ENCODE data around the gene RYR1.

DNA sequence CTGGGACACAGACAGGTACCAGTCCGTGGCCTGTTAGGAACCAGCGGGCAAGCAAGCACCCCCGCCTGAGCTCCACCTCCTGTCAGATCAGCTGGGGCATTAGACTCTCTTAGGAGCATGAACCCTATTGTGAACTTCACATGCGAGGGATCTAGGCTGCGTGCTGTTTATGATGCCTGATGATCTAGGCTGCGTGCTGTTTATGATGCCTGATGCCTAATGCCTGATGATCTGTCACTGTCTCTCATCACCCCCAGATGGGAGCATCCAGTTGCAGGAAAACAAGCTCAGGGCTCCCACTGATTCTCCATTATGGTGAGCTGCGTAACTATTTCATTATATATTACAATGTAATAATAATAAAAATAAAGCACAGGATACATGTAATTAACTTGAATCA, 11.1 kb upstream of the RYR1 start:
- TF ChIP-seq SIN3A (IDR thresholded peaks at IDR 0.05; ENCODE audit: borderline replicate concordance, insufficient read depth, low read depth, low read length) (no peak), POLR2AphosphoS5 (IDR thresholded peaks at IDR 0.05; ENCODE audit: low read depth, low read length) (no peak), TCF7L2 (IDR thresholded peaks at IDR 0.05; ENCODE audit: low read depth, low read length) (no peak)
- TF ChIP-seq, protein P1, sequence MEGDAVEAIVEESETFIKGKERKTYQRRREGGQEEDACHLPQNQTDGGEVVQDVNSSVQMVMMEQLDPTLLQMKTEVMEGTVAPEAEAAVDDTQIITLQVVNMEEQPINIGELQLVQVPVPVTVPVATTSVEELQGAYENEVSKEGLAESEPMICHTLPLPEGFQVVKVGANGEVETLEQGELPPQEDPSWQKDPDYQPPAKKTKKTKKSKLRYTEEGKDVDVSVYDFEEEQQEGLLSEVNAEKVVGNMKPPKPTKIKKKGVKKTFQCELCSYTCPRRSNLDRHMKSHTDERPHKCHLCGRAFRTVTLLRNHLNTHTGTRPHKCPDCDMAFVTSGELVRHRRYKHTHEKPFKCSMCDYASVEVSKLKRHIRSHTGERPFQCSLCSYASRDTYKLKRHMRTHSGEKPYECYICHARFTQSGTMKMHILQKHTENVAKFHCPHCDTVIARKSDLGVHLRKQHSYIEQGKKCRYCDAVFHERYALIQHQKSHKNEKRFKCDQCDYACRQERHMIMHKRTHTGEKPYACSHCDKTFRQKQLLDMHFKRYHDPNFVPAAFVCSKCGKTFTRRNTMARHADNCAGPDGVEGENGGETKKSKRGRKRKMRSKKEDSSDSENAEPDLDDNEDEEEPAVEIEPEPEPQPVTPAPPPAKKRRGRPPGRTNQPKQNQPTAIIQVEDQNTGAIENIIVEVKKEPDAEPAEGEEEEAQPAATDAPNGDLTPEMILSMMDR (IDR thresholded peaks at IDR 0.05): no peak
- TF ChIP-seq, protein P2, sequence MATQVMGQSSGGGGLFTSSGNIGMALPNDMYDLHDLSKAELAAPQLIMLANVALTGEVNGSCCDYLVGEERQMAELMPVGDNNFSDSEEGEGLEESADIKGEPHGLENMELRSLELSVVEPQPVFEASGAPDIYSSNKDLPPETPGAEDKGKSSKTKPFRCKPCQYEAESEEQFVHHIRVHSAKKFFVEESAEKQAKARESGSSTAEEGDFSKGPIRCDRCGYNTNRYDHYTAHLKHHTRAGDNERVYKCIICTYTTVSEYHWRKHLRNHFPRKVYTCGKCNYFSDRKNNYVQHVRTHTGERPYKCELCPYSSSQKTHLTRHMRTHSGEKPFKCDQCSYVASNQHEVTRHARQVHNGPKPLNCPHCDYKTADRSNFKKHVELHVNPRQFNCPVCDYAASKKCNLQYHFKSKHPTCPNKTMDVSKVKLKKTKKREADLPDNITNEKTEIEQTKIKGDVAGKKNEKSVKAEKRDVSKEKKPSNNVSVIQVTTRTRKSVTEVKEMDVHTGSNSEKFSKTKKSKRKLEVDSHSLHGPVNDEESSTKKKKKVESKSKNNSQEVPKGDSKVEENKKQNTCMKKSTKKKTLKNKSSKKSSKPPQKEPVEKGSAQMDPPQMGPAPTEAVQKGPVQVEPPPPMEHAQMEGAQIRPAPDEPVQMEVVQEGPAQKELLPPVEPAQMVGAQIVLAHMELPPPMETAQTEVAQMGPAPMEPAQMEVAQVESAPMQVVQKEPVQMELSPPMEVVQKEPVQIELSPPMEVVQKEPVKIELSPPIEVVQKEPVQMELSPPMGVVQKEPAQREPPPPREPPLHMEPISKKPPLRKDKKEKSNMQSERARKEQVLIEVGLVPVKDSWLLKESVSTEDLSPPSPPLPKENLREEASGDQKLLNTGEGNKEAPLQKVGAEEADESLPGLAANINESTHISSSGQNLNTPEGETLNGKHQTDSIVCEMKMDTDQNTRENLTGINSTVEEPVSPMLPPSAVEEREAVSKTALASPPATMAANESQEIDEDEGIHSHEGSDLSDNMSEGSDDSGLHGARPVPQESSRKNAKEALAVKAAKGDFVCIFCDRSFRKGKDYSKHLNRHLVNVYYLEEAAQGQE (IDR thresholded peaks at IDR 0.05; ENCODE audit: insufficient read depth in 1 of 2, low read depth in 2 of 2, low read length in 1 of 2): no peak
